Stimulated activated CD4-positive, alpha-beta T cell treated with anti-CD3 and anti-CD28 coated beads, Interleukin-4, amount 100 ng/mL, for 48 hours (primary cell): ENCODE measurements around the gene RBMS1.
A peak's percentile ranks its signal among the peaks of the same experiment; 100 is the strongest.

Experiments
- DNase-seq, 2 donors: peaks; one replicate each; pipeline ENCODE4 v3.0.0-alpha.2; 2020; ENCODE audit warnings: low read depth in 2 of 2

RBMS1 gene

GRCh38 chr2:160493227-160494028, at the start of gene RBMS1:
Gene RBMS1, minus strand, starts transcription at chr2:160493807. Its CDS starts 444 bp downstream, at chr2:160493363.
- peak; percentile 37 for DNase-seq

- DNase-seq, result no peak
These were observed 48.1 kb upstream of the RBMS1 start for GRCh38 chr2:160541745-160542144.

- DNase-seq, result no peak
These were observed 45.1 kb upstream of the RBMS1 start for GRCh38 chr2:160538559-160539355.

- no peak for DNase-seq
These were observed 44.5 kb upstream of the RBMS1 start for GRCh38 chr2:160538115-160538514.

GRCh38 chr2:160534996-160535395, 41.4 kb upstream of the RBMS1 start:
- DNase-seq, result no peak

GRCh38 chr2:160534249-160534648, 40.6 kb upstream of the RBMS1 start:
- no peak for DNase-seq

- DNase-seq, result no peak
These were observed 39.9 kb upstream of the RBMS1 start for GRCh38 chr2:160533482-160533881.

GRCh38 chr2:160532388-160532787, 38.8 kb upstream of the RBMS1 start:
- no peak for DNase-seq

- no peak for DNase-seq
These were observed 29.5 kb upstream of the RBMS1 start for GRCh38 chr2:160522951-160523710.

GRCh38 chr2:160517731-160518130, 24.1 kb upstream of the RBMS1 start:
- DNase-seq, result no peak

- DNase-seq, result no peak
These were observed 23.1 kb upstream of the RBMS1 start for GRCh38 chr2:160516547-160517365.

GRCh38 chr2:160515120-160515519, 21.5 kb upstream of the RBMS1 start:
- no peak for DNase-seq

- no peak for DNase-seq
These were observed 19.5 kb upstream of the RBMS1 start for GRCh38 chr2:160513120-160513519.

- no peak for DNase-seq
These were observed 18.9 kb upstream of the RBMS1 start for GRCh38 chr2:160512491-160512890.

GRCh38 chr2:160510617-160511016, 17.0 kb upstream of the RBMS1 start:
- no peak for DNase-seq

GRCh38 chr2:160509016-160509415, 15.4 kb upstream of the RBMS1 start:
- DNase-seq, result no peak

GRCh38 chr2:160507464-160507863, 13.9 kb upstream of the RBMS1 start:
- no peak for DNase-seq

GRCh38 chr2:160507046-160507407, 13.4 kb upstream of the RBMS1 start:
- no peak for DNase-seq

- DNase-seq, result no peak
These were observed 12.9 kb upstream of the RBMS1 start for GRCh38 chr2:160506371-160507045.

- DNase-seq, result no peak
These were observed 11.6 kb upstream of the RBMS1 start for GRCh38 chr2:160505256-160505655.

GRCh38 chr2:160502478-160502877, 8.9 kb upstream of the RBMS1 start:
- no peak for DNase-seq
